Cardiac fibroblast (primary cell): ENCODE measurements around the gene CCSAP.

Experiments used
- DNase-seq, 2 donors: peaks; one replicate each; pipeline versions ENCODE4 v3.0.0 to v3.0.0-alpha.2; 2010; ENCODE audit warnings: low read depth in 2 of 2
- H3K4me3 ChIP-seq, 2 donors: replicated peaks in 1 of 2; 1 replicate in 1 of 2; 2 replicates in 1 of 2; pipeline ENCODE4 v1.5.1; 2011; ENCODE audit warnings: low read depth in 2 of 2, low read length in 2 of 2, mild to moderate bottlenecking in 2 of 2, moderate library complexity in 1 of 2
- TF ChIP-seq, protein P1 (sequence below): IDR thresholded peaks from one replicate; pipeline ENCODE4 v1.5.1; 2011; ENCODE audit warnings: low read depth, mild to moderate bottlenecking, low read length, inconsistent platforms

Gene CCSAP

GRCh38 chr1:229302740-229303139 lies 40.1 kb downstream of the CCSAP start:
- H3K4me3 ChIP-seq = no peak overlapping the region
- TF ChIP-seq, protein P1, sequence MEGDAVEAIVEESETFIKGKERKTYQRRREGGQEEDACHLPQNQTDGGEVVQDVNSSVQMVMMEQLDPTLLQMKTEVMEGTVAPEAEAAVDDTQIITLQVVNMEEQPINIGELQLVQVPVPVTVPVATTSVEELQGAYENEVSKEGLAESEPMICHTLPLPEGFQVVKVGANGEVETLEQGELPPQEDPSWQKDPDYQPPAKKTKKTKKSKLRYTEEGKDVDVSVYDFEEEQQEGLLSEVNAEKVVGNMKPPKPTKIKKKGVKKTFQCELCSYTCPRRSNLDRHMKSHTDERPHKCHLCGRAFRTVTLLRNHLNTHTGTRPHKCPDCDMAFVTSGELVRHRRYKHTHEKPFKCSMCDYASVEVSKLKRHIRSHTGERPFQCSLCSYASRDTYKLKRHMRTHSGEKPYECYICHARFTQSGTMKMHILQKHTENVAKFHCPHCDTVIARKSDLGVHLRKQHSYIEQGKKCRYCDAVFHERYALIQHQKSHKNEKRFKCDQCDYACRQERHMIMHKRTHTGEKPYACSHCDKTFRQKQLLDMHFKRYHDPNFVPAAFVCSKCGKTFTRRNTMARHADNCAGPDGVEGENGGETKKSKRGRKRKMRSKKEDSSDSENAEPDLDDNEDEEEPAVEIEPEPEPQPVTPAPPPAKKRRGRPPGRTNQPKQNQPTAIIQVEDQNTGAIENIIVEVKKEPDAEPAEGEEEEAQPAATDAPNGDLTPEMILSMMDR = no peak
- DNase-seq = no peak

GRCh38 chr1:229300099-229300757 lies 42.6 kb downstream of the CCSAP start:
- H3K4me3 ChIP-seq = no peak overlapping the region
- DNase-seq = no peak
- TF ChIP-seq, protein P1 = no peak

DNA sequence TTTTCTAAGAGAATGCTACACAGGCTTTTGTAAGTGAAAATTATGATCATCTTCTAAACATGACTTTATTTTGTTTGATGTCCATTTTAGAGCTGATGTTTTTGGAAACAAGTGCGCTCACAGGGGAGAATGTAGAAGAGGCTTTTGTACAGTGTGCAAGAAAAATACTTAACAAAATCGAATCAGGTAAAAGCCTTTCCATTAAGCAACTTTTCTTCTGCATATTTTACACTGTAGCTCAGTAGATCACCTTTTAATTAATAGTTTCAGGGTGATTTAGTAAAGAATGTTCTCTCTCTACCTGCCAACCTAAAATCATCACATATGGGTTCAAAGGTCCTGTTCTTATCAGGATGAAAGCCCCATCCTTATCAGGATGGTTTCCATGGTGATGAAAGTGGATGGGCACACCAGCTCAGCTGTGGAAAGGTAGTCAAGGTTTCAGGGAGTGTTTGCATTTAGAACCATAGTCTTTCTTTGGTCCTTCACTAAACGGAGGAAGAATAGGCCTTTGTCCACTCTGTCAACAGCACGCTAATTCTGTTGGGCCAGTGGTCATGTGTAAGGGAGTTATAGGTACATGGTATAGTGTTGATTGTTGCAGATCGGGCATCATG lies 43.9 kb downstream of the CCSAP start:
- no peak for DNase-seq
- no peak overlapping the region for H3K4me3 ChIP-seq
- TF ChIP-seq, protein P1 = no peak

GRCh38 chr1:229298420-229298819 lies 44.4 kb downstream of the CCSAP start:
- H3K4me3 ChIP-seq = no peak overlapping the region
- TF ChIP-seq, protein P1 = no peak
- DNase-seq = no peak

GRCh38 chr1:229297746-229298145 lies 45.1 kb downstream of the CCSAP start:
- TF ChIP-seq, protein P1 = no peak
- H3K4me3 ChIP-seq = no peak overlapping the region
- DNase-seq = no peak

DNA sequence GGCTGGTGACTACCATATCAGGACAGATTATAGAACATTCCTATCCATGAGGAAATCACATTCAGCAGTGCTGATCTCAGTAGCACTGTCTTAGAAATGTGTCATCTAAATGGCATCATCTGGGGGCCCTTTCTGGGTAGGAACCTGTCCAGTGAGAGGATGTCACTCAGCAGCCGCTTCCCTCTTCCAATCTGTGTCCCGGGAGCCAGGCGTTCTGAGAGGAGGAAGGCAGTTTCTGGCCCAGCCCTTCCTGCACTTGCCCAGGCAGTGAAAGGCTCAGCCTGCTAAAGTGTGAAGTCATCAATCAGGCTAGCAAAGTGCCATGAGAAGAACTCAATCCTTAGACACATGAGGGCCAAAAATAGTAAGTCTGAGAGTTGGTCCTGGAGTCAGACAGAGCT lies 46.3 kb downstream of the CCSAP start:
- DNase-seq = peak; percentile 41 to 77
- TF ChIP-seq, protein P1 = no peak
- H3K4me3 ChIP-seq = no peak overlapping the region
